Stimulated activated CD8-positive, alpha-beta memory T cell treated with anti-CD3 and anti-CD28 coated beads, Interleukin-7, amount 100 ng/mL, for 24 hours (primary cell): ENCODE results near the gene PRAC1.

Source experiments
- DNase-seq: peaks from one replicate; pipeline ENCODE4 v3.0.0-alpha.2; 2020; ENCODE audit warnings: low read depth

The PRAC1 gene

GRCh38 chr17:48704361-48705248, 17.7 kb downstream of the PRAC1 start:
- DNase-seq, result no peak

GRCh38 chr17:48701864-48702532, 20.3 kb downstream of the PRAC1 start:
- no peak for DNase-seq

- DNase-seq, result no peak
Measured at GRCh38 chr17:48693178-48693577, 29.1 kb downstream of the PRAC1 start.

GRCh38 chr17:48692049-48692448, 30.3 kb downstream of the PRAC1 start:
- DNase-seq, result no peak

- no peak for DNase-seq
Measured at GRCh38 chr17:48690655-48691054, 31.7 kb downstream of the PRAC1 start.

GRCh38 chr17:48681609-48682008, 40.7 kb downstream of the PRAC1 start:
- DNase-seq, result no peak

- DNase-seq, result no peak
Measured at GRCh38 chr17:48679385-48680096, 42.8 kb downstream of the PRAC1 start.

GRCh38 chr17:48678141-48678971, 44.0 kb downstream of the PRAC1 start:
- DNase-seq, result peak; percentile 62

GRCh38 chr17:48676963-48677558, 45.3 kb downstream of the PRAC1 start:
- no peak for DNase-seq

GRCh38 chr17:48672340-48672739, 50.0 kb downstream of the PRAC1 start:
- no peak for DNase-seq
